Adrenal gland (tissue), 12 donors: Measurements from ENCODE around the gene MRPS34. TPM values are rescaled to one million over a fixed set of nuclear protein-coding genes. Genes with fewer than 3 reads are reported as not detected.

Source experiments
- DNase-seq, 7 donors: peaks; one replicate each; pipeline ENCODE4 v3.0.0-alpha.2; 2019 to 2020
- H3K27ac ChIP-seq, 5 donors: fragments of 200-600 bp; sonication (generic) in 4 of 5; 1 replicate in 3 of 5; 2 replicates in 2 of 5; pipeline versions ENCODE4 v1.5.1 to v1.8.0; 2016 to 2020; ENCODE audit warnings: mild to moderate bottlenecking in 1 of 5
- H3K27me3 ChIP-seq: fragments of 200-600 bp; 2 replicates; pipeline ENCODE4 v1.8.0; 2021
- H3K36me3 ChIP-seq, 2 donors: fragments of 200-600 bp; replicated peaks in 1 of 2; 1 replicate in 1 of 2; 2 replicates in 1 of 2; pipeline versions ENCODE4 v1.5.1 to v1.8.0; 2018 to 2022
- H3K4me1 ChIP-seq, 2 donors: fragments of 200-600 bp; replicated peaks in 1 of 2; 1 replicate in 1 of 2; 2 replicates in 1 of 2; pipeline versions ENCODE4 v1.5.1 to v1.8.0; 2018 to 2021
- H3K4me3 ChIP-seq, 4 donors: fragments of 200-600 bp; sonication (generic) in 3 of 4; one replicate each; pipeline ENCODE4 v1.5.1; 2016 to 2018
- H3K9me3 ChIP-seq, 3 donors: fragments of 200-600 bp; sonication (generic) in 1 of 3; replicated peaks in 1 of 3; 1 replicate in 2 of 3; 2 replicates in 1 of 3; pipeline versions ENCODE4 v1.5.1 to v1.8.0; 2016 to 2021
- CTCF ChIP-seq, 6 experiments: fragments of 450-650 bp in 4 of 6; fragments of 200-600 bp in 2 of 6; sonication (generic) in 1 of 6; IDR thresholded peaks; 1 replicate in 5 of 6; 2 replicates in 1 of 6; pipeline versions ENCODE4 v1.5.1 to v1.8.0; 2016 to 2021; ENCODE audit warnings: antibody characterized with exemption in 6 of 6, mild to moderate bottlenecking in 2 of 6, moderate library complexity in 1 of 6
- POLR2A ChIP-seq, 2 donors: fragments of 450-650 bp; IDR thresholded peaks; one replicate each; pipeline ENCODE4 v1.6.1; 2017; ENCODE audit warnings: antibody characterized with exemption in 2 of 2, mild to moderate bottlenecking in 2 of 2, moderate library complexity in 1 of 2
- WGBS, 4 donors: extraction: QIAGEN DNeasy Blood & Tissue Kit in 2 of 4; methylation state at CpG; one replicate each; pipeline versions ENCODE4 v1.1.5 to v1.1.7; 2013 to 2017; 5-methylcytosine and 5-hydroxymethylcytosine counted together
- intact Hi-C, 2 donors: fragments of 100-400 bp; cut with DNase I; formaldehyde crosslinking; loops; one replicate each; pipeline versions ENCODE4 v1.14.1 to v1.15.0; 2022 to 2023
- polyA plus RNA-seq, 3 donors: library from polyadenylated mRNA; stranded (reverse); fragments of 200-250 nt in 2 of 3; fragments of 350-450 nt in 1 of 3; fragmentation: Illumina TruSeq in 1 of 3; extraction: RNeasy Lipid Tissue Mini Kit (QIAGEN cat#74804) in 1 of 3; gene quantifications; one replicate each; pipeline ENCODE4 v1.2.3, GENCODE V29; 2013 to 2014
- total RNA-seq, 9 donors: library from RNA; depleted of rRNA in 4 of 9; stranded (reverse); fragments of >200 nt in 4 of 9; fragments of 120-200 nt in 1 of 9; fragmentation: NEBNext Ultra II Directional in 1 of 9; extraction: Animal tissue kit (Norgen Biotek cat#: 25700) in 1 of 9; gene quantifications; one replicate each; pipeline versions ENCODE4 v1.1.0 to v1.2.4, GENCODE V29; 2013 to 2023
- donor health status: healthy with polysubstance abuse.
- donor health status: Bipolar disorder and iron deficiency.
- donor health status: DM: yes; HTN: yes; CAD: no.
- donor health status: DM: no; HTN: no; CAD: no.
- donor health status: DM: no; HTN: no; CAD: no.
- donor health status: DM: yes; HTN: yes; CAD: no.

Gene MRPS34
- total and polyA plus RNA-seq, 12 donors: 84.3 to 226 (median 141) TPM

- Histone ChIP-seq H3K4me3 (no peak overlapping the region), H3K27ac (no peak overlapping the region), H3K36me3 (peaks cover 0 to 54% of the 10 kb centered on the region in 2 donors), H3K4me1 (no peaks in the 10 kb centered on the region), H3K27me3 (no peaks in the 10 kb centered on the region), H3K9me3 (no peaks in the 10 kb centered on the region)
- 90 to 93% (median 93%) methylated on average over 22 to 32 of the region's 32 CpGs for WGBS, 4 donors
- intact Hi-C loops: loop anchor here in 1 of 2 donors (10.0 kb wide), 1 partner anchor 69 kb away; the partner anchor contains the start of gene JPT2
- no peak for DNase-seq
- TF ChIP-seq CTCF (IDR thresholded peaks at IDR 0.05): no peak
- no peak for TF ChIP-seq POLR2A (IDR thresholded peaks at IDR 0.05)
Measured at GRCh38 chr16:1743376-1744337, 29.3 kb downstream of the MRPS34 start.

DNA sequence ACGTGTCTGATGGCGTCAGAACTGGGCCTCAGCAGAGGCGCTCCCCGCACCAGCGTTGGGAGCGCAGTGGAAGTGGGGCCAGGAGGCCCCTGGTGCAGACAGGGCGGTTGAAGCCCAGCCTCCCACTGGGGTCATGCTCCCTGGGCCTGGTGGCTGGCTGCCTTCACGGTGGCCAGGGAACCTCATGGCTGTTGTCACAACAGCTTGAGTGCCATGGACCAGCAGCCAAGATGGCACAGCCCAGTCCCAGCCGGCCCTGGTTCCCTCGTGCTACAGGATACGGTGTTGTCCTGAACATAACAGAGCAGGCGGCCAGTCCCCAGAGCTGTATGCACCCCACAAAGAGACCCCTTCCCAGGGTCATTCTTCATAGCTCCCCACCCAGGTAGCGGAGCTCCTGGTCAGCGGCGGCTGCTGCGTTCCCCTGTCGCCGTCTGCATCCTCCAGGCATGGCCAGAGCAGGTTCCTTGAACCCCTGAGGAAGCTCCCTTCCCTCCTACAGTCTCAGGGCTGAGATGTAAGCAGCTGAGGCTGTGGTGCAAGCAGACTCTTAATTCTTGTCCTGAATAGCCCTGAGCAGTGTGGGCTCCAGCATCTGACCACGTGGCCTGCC is 31.3 kb downstream of the MRPS34 start:
- H3K27ac ChIP-seq: no peak overlapping the region
- no peaks in the 10 kb centered on the region for H3K9me3 ChIP-seq
- intact Hi-C loops: loop anchor here in 1 of 2 donors (10.0 kb wide), 1 partner anchor 67 kb away; the partner anchor contains the start of gene JPT2
- no peak overlapping the region for H3K4me3 ChIP-seq
- peaks cover 0 to 37% of the 10 kb centered on the region in 2 donors for H3K36me3 ChIP-seq
- DNase-seq: no peak
- no peaks in the 10 kb centered on the region for H3K4me1 ChIP-seq
- H3K27me3 ChIP-seq: no peaks in the 10 kb centered on the region
- no peak for TF ChIP-seq CTCF (IDR thresholded peaks at IDR 0.05)
- TF ChIP-seq POLR2A (IDR thresholded peaks at IDR 0.05): no peak
- WGBS, 4 donors: 91 to 95% (median 93%) methylated on average over 8 to 19 of the region's 19 CpGs

- Histone ChIP-seq H3K27me3 (no peaks in the 10 kb centered on the region), H3K9me3 (no peaks in the 10 kb centered on the region), H3K36me3 (peaks cover 0 to 34% of the 10 kb centered on the region in 2 donors), H3K27ac (no peak overlapping the region), H3K4me1 (no peaks in the 10 kb centered on the region), H3K4me3 (no peak overlapping the region)
- WGBS, 4 donors: 89 to 92% (median 90%) methylated on average over 13 to 30 of the region's 30 CpGs
- intact Hi-C loops: loop anchor here in 1 of 2 donors (10.0 kb wide), 1 partner anchor 66 kb away; the partner anchor contains the start of gene JPT2
- TF ChIP-seq CTCF (IDR thresholded peaks at IDR 0.05): no peak
- TF ChIP-seq POLR2A (IDR thresholded peaks at IDR 0.05): no peak
- DNase-seq: no peak
Measured at GRCh38 chr16:1740781-1741490, 32.0 kb downstream of the MRPS34 start.
